ENCODE data around the gene SEC16B. TPM values are rescaled to one million over a fixed set of nuclear protein-coding genes. Genes with fewer than 3 reads are reported as not detected.

The SEC16B gene
- polyA plus RNA-seq, 6 donors from 2014 or later = not detected

DNA sequence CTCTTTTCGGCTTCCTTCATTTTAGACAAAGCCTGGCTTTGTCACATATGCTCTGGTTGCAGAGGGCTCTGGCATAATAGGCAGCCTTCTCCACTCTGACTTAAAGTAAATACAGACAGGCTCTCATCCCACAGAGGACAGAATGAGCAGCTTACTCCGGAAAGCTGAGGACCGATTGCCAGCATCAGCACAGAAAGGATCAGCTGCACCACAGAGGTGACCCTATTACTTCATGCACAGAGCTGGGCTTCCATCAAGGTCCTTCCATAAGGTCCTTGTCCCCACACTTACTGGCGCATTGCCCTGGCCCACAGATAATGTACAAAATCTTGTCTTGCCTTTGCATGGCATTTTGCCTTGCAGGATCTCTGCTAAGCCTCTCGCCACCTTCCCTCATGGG lies 67.6 kb downstream of the SEC16B start:
- no peaks in the 10 kb centered on the region for H3K4me1 Mint-ChIP-seq
- H3K27ac Mint-ChIP-seq = no peak overlapping the region
- peaks cover 0 to 4% (median 0%) of the 10 kb centered on the region in 3 donors for H3K27me3 Mint-ChIP-seq
- ATAC-seq (ENCODE audit: low read depth in 2 of 2) = no peak
- H3K9me3 Mint-ChIP-seq = peaks cover 0 to 5% (median 0%) of the 10 kb centered on the region in 7 donors
- no peak for DNase-seq
- no peaks in the 10 kb centered on the region for H3K36me3 Mint-ChIP-seq
- no peak overlapping the region for H3K4me3 Mint-ChIP-seq

DNA sequence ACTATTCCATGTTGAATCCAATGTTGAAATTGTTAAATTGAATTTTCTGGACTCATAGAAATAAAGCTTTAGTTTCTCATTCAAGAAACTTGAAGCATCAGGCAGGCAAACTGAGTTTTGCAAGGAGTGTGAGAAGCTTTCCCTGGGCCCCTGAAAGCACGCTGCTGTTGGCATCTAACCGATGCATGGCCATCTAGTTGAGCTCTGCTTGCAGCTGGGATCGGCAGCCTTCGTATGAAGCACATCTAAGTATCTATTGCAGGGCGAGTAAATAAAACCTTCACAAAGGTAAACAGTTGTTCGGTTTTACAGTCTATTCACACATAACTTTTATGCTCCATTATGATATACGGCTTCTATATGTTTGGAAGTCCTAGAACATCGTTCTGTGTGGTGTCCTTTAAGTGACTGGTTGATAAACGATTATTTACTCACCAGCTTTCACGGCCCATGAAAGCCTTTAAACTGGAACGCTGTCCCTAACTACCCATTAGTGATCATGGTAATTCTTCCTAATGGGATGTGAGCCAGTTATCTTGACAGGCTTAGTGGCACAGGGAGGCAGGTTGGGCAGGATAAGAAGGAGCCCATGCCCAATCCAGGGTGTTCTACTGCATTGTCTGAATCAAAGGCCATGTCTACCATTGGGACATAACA lies 71.7 kb downstream of the SEC16B start:
- ATAC-seq (ENCODE audit: low read depth in 2 of 2) = no peak
- no peak for DNase-seq
- H3K4me3 Mint-ChIP-seq = no peak overlapping the region
- H3K4me1 Mint-ChIP-seq = no peaks in the 10 kb centered on the region
- peaks cover 0 to 6% (median 4%) of the 10 kb centered on the region in 7 donors for H3K9me3 Mint-ChIP-seq
- H3K27me3 Mint-ChIP-seq = no peaks in the 10 kb centered on the region
- no peaks in the 10 kb centered on the region for H3K36me3 Mint-ChIP-seq
- no peak overlapping the region for H3K27ac Mint-ChIP-seq

- DNase-seq (no peak), ATAC-seq (ENCODE audit: low read depth in 2 of 2) (no peak)
- H3K9me3 Mint-ChIP-seq = peaks cover 3 to 9% (median 7%) of the 10 kb centered on the region in 7 donors
- no peaks in the 10 kb centered on the region for H3K4me1 Mint-ChIP-seq
- no peak overlapping the region for H3K27ac Mint-ChIP-seq
- no peak overlapping the region for H3K4me3 Mint-ChIP-seq
- H3K27me3 Mint-ChIP-seq = no peaks in the 10 kb centered on the region
- no peaks in the 10 kb centered on the region for H3K36me3 Mint-ChIP-seq
Measured at GRCh38 chr1:177897281-177897997, 72.4 kb downstream of the SEC16B start.

Other genes starting within 250 kb of the SEC16B start
- gene RASAL2, start 124.0 kb upstream of the SEC16B start, polyA plus RNA-seq (ENCODE audit: low read depth in 6 of 6) = 1 to 10 TPM in 1 of 6 donors, under 1 TPM in 5; 0.11 to 2.1 (median 0.55) TPM

Measured in naive B cell (primary cell).